Body of pancreas (tissue), 4 donors: Measurements from ENCODE around the gene VAPA.

Experiments
- CTCF ChIP-seq, 7 experiments: fragments of 450-650 bp in 4 of 7; fragments of 200-600 bp in 3 of 7; sonication (generic) in 3 of 7; IDR thresholded peaks; one replicate each; pipeline ENCODE4 v1.5.1; 2016 to 2019; ENCODE audit warnings: antibody characterized with exemption in 7 of 7
- POLR2A ChIP-seq, 3 donors: fragments of 450-650 bp; IDR thresholded peaks; one replicate each; pipeline ENCODE4 v1.6.1; 2016; ENCODE audit warnings: antibody characterized with exemption in 3 of 3, mild to moderate bottlenecking in 2 of 3

- TF ChIP-seq POLR2A (IDR thresholded peaks at IDR 0.05): no peak
- TF ChIP-seq CTCF (IDR thresholded peaks at IDR 0.05): no peak
Measured at GRCh38 chr18:9933865-9934264, 20.0 kb downstream of the VAPA start.
